Stimulated activated naive B cell treated with anti-CD40 and anti-IgM and Interleukin-4, amounts not matched to agents 10 μg/mL and 1 μg/mL and 100 μg/mL, for 72 hours (primary cell): ENCODE results near the gene OVOL1.

Source experiments
- ATAC-seq, 2 donors: fragments of 150-1000 bp; cut with Tn5 transposase; replicated peaks; 2 replicates each; pipeline ENCODE4 v1.10.0; 2021; ENCODE audit warnings: moderate library complexity in 1 of 2
- DNase-seq: peaks from one replicate; pipeline ENCODE4 v3.0.0; 2021
- H3K27ac Mint-ChIP-seq: one replicate; pipeline ENCODE4 v1.8.0; 2022; ENCODE audit warnings: mild to moderate bottlenecking, mixed read lengths
- H3K27me3 Mint-ChIP-seq, 2 donors: one replicate each; pipeline ENCODE4 v1.8.0; 2022; ENCODE audit warnings: mixed read lengths in 2 of 2
- H3K36me3 Mint-ChIP-seq, 2 donors: one replicate each; pipeline ENCODE4 v1.8.0; 2022; ENCODE audit warnings: mixed read lengths in 2 of 2, mild to moderate bottlenecking in 1 of 2
- H3K4me1 Mint-ChIP-seq, 2 donors: one replicate each; pipeline ENCODE4 v1.8.0; 2022; ENCODE audit warnings: mixed read lengths in 2 of 2, mild to moderate bottlenecking in 1 of 2
- H3K4me3 Mint-ChIP-seq, 2 donors: one replicate each; pipeline ENCODE4 v1.8.0; 2022; ENCODE audit warnings: mild to moderate bottlenecking in 2 of 2, mixed read lengths in 2 of 2, moderate library complexity in 1 of 2
- H3K9me3 Mint-ChIP-seq, 2 donors: one replicate each; pipeline ENCODE4 v1.8.0; 2022; ENCODE audit warnings: mixed read lengths in 2 of 2, mild to moderate bottlenecking in 1 of 2

Gene OVOL1

DNA sequence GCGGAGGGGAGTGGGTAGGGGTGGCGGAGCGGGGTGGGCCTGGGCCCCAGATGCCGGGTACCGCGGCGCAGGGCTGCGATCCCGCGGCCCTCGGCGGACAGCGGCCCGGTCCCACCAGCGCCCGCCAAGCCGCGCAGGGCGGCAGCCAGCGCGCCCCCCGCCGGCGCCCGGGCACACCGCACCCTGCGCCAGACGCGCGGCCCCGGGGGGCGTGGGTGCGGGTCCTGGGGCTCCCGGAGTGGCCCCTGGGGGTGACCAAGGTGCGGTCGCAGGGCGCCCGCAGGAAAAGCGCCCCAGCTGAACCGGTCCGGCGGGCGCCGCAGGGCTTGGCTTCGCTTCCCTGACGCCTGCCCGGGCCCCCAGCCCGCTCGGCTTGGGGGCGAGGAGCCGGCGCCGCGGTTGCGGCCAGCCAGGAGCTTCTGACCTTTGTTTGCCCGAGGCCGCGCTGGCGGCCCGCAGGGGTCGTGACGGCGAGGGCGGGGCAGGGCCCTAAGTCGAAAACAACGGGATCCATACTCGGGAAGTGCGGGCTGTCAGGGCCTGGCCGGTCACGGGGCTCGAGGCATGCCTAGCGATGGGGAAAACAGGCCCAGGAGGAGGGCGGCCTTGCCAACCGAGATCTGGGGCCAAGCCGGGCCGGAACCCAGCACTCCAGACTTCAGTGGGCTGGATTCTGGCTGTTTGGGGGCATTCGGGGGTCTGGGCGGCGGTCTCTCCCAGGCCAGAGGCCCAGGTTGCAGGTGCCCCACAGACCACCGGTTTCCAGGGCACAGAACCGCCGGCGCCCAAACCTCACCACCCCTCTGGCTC, 5.5 kb upstream of the OVOL1 start:
- H3K27ac Mint-ChIP-seq: peak overlapping the region; percentile 31
- H3K4me1 Mint-ChIP-seq: peaks cover 22 to 28% of the 10 kb centered on the region in 2 donors
- H3K9me3 Mint-ChIP-seq: no peaks in the 10 kb centered on the region
- ATAC-seq (peak; percentile 51 to 52), DNase-seq (no peak)
- H3K4me3 Mint-ChIP-seq: peak overlapping the region in 1 of 2 donors; percentile 64
- peaks cover 9 to 23% of the 10 kb centered on the region in 2 donors for H3K36me3 Mint-ChIP-seq
- H3K27me3 Mint-ChIP-seq: peaks cover 6 to 17% of the 10 kb centered on the region in 2 donors

DNA sequence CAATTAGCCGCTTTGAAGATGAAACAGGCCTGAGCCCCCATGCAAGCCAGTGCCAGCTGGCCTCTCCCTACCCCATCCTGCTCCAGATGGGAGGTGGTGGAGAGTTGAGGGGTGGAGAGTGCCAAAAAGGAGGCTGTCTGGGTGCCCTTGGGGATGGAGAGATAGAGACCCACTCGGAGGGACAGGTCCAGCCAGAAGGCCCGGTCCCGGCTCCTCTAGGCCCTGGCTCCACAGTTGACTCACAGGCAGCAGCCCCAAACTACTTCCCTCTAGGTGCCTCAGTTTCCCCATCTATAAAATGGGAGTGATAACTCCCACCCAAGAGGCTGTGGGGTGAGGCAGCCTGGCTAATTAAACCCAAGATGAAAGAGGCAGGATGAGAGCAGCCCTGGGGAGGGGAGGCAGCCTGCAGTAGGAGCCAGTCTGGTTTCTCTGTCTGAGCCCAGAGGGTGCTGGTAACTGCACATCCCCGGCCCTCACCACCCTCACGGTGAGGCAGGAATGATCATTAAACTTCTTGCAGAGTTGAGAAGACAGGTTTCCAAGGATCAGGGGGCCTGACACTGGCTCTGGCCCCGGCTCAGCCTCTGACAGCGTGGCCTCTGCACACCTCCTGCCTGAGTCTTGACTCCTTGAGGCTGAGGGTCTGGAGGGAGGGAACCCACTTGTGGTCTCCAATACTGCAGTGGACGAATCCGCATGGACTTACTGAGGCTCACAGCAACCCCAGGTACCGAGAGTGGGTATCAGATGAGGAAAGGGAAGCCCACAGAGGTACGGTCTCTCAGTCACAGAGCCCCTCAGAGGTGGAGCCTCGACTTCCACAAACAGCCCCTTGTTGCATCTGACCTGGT, 4.7 kb upstream of the OVOL1 start:
- H3K4me1 Mint-ChIP-seq: peaks cover 17 to 23% of the 10 kb centered on the region in 2 donors
- H3K36me3 Mint-ChIP-seq: peaks cover 10 to 15% of the 10 kb centered on the region in 2 donors
- peaks cover 11 to 22% of the 10 kb centered on the region in 2 donors for H3K27me3 Mint-ChIP-seq
- no peaks in the 10 kb centered on the region for H3K9me3 Mint-ChIP-seq
- no peak for ATAC-seq
- peak overlapping the region in 1 of 2 donors; percentile 28 for H3K4me3 Mint-ChIP-seq
- DNase-seq: no peak
- peak overlapping the region; percentile 31 for H3K27ac Mint-ChIP-seq

DNA sequence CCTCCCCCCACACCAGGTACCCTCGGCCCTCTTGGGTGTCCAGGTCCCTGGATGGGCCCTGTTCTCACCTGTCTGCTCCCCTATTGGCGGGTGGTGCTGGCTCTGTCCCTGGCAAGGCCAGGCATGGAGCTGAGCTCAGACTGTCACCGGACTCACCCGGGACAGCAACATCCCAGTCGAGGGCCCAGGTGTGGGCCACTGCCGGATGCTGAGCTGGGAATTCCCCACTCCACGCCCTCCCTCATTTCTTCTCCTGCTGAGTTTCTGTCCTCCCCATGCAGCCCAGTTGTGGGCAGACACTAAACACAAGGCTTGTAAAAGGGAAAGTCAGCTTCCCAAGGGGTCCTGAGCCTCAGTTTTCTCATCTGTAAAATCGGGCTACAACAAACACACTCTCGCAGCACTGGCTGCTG, 4.0 kb upstream of the OVOL1 start:
- Mint-ChIP-seq H3K27ac (peak overlapping the region; percentile 49), H3K4me3 (no peak overlapping the region), H3K4me1 (peaks cover 18 to 22% of the 10 kb centered on the region in 2 donors), H3K27me3 (peaks cover 12 to 25% of the 10 kb centered on the region in 2 donors), H3K9me3 (no peaks in the 10 kb centered on the region), H3K36me3 (peaks cover 10 to 12% of the 10 kb centered on the region in 2 donors)
- DNase-seq: no peak
- ATAC-seq: no peak

GRCh38 chr11:65785319-65786007, 1.4 kb upstream of the OVOL1 start:
- H3K9me3 Mint-ChIP-seq: no peaks in the 10 kb centered on the region
- H3K4me3 Mint-ChIP-seq: peak overlapping the region; percentile 66 to 67
- peak overlapping the region; percentile 83 for H3K27ac Mint-ChIP-seq
- peaks cover 34 to 51% of the 10 kb centered on the region in 2 donors for H3K27me3 Mint-ChIP-seq
- ATAC-seq (no peak), DNase-seq (no peak)
- peaks cover 0 to 2% of the 10 kb centered on the region in 2 donors for H3K36me3 Mint-ChIP-seq
- H3K4me1 Mint-ChIP-seq: peaks cover 17 to 21% of the 10 kb centered on the region in 2 donors

DNA sequence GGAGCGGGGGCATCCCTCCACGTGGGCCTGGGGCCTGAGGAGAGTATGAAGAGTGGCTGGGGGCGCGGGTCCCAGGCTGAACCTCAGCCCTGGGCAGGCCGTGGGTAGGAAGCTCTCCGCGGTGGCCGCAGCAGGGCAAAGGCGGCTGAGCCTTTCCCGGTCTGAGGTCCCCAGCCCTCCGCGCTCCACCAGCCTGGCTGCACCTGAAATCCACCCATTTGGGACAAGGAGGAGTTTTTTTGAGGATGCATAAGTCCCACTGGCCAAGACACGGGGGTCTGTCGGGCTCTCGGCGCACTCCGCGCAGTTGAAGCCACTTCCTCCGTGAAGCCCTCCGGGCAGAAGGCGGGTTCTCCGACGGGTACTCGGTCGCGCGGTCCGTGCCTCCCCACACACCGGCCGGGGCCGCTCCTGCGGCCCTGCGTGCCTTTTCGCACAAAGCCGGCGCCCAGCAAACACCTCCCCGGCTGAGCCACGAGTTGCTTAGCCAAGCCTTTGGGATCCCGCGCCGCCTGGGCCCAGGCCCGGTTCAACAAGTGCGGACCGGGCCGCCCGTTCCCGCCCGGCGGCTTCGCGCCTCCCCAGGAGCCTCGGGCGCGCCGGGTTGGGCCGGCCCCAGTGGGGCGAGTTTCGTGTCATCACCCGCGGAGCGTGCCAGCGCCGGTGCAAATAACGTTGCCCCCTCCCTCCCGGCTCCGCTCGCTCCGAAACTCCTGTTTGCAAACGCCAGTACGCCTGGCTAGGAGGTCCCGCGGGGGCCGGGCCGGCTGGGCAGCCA, 666 bp upstream of the OVOL1 start:
- Mint-ChIP-seq H3K4me1 (peaks cover 19 to 24% of the 10 kb centered on the region in 2 donors), H3K9me3 (no peaks in the 10 kb centered on the region), H3K36me3 (peaks cover 0 to 2% of the 10 kb centered on the region in 2 donors), H3K27ac (peak overlapping the region; percentile 83), H3K4me3 (peak overlapping the region; percentile 66 to 67), H3K27me3 (peaks cover 40 to 55% of the 10 kb centered on the region in 2 donors)
- DNase-seq: no peak
- no peak for ATAC-seq

- DNase-seq (no peak), ATAC-seq (peak in 1 of 2 donors; percentile 15)
- peak overlapping the region; percentile 72 to 81 for H3K4me3 Mint-ChIP-seq
- H3K27me3 Mint-ChIP-seq: peaks cover 40 to 55% of the 10 kb centered on the region in 2 donors
- peak overlapping the region; percentile 90 for H3K27ac Mint-ChIP-seq
- peaks cover 0 to 2% of the 10 kb centered on the region in 2 donors for H3K36me3 Mint-ChIP-seq
- H3K4me1 Mint-ChIP-seq: peaks cover 28 to 36% of the 10 kb centered on the region in 2 donors
- no peaks in the 10 kb centered on the region for H3K9me3 Mint-ChIP-seq
Measured at GRCh38 chr11:65787649-65788622, 1.1 kb downstream of the OVOL1 start.

DNA sequence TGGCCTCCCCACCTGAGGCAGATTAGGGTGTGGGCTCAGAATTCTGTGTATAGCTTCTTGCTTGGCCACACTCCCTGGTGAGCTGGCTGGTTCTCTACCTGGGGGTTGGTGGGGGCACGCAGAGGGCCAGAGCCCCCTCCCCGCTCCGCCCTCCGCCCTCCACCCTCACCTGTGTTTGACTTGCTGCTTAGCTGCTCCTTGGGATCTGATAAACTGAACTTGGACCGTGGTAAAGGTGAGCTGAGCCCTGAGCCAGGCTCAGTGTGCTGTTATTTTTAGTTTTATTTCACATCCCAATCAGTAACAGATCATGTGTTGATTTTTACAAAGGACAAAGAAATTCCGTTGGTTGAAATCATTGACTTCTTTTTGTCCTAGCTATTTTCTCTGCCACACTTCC, 2.0 kb downstream of the OVOL1 start:
- peaks cover 28 to 36% of the 10 kb centered on the region in 2 donors for H3K4me1 Mint-ChIP-seq
- DNase-seq (no peak), ATAC-seq (no peak)
- peaks cover 40 to 54% of the 10 kb centered on the region in 2 donors for H3K27me3 Mint-ChIP-seq
- peaks cover 0 to 2% of the 10 kb centered on the region in 2 donors for H3K36me3 Mint-ChIP-seq
- H3K9me3 Mint-ChIP-seq: no peaks in the 10 kb centered on the region
- H3K27ac Mint-ChIP-seq: no peak overlapping the region
- H3K4me3 Mint-ChIP-seq: no peak overlapping the region

DNA sequence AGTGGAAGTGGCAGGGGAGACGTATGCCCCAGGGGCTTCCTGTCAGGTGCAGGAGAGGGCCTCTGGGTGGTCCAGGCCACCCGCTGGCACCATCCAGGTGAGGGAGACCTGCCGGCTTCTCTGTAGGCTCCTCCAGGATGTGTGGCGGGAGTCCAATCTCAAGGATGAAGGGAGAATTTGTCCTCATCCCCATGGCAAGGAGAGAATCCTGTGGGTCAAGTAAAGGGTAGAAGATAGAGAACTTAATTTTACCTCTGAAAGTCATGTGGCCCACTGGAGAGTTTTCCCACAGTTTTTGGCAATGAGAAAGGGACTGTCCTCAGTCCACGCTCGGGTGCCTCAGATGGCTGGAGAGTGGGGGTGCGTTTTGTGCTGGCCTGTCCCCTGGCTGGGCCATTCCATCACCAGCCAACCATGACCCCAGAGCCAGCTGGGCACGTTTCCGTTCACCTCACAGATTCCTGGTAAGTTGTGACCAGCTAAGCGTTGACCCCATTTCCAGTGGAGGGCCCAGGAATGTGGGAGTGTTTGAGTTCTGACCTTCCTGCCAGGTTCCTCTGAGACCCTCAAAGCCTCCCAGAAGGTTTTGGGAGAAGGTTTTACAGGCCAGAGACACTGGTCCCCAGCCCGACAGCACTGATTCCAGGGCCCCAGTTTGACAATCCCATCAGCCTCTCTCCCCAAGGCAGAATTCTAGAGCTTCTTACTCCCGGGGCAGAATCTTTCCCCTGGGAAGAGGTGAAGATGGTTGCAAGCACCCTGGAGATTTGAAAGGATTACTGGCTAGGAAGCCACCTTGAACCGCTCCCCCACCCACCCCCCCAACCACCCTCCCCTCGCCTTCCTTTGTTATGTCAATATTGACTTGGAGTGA, 2.6 kb downstream of the OVOL1 start:
- Mint-ChIP-seq H3K9me3 (no peaks in the 10 kb centered on the region), H3K4me1 (peaks cover 28 to 36% of the 10 kb centered on the region in 2 donors), H3K27ac (peak overlapping the region; percentile 47), H3K36me3 (peaks cover 0 to 2% of the 10 kb centered on the region in 2 donors), H3K27me3 (peaks cover 40 to 53% of the 10 kb centered on the region in 2 donors), H3K4me3 (no peak overlapping the region)
- no peak for ATAC-seq
- DNase-seq: no peak

DNA sequence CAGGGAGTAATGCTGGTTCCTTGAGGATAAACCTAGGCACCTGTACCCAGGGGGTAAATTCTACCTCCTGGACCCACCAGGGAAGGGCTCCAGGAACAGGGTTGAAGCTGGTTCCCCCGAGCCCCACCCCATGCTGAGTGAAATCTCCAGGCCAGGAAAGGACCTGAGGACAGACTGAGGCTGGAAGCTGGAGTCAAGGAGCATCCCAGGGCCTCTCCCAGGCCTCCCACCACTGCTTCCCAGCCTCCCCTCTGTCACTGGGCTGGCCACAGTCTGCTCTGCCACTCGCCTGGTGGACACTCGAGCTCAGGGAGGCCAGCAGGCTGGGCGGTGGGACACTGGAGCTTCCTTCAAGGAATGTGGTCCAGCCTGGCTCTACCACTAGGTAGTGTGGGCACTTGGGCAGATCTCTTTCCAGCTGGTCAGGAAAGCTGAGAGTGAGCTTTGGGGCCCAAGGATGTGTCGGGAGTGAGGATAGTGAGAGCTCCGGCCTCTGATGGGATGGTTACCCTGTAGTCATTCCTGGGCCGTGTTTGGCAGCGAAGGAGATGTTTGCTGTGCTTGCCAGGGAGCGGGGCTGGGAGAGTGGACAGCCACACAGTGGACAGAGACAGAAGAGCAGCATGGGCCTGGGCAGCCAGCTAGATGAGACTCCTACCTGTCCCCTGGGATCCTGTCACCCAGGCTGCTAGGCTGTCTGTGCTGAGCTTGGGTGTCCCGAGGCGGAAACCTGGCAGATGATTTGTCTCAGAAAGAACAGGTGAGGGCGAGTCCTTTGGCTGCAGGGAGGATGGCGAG, 3.4 kb downstream of the OVOL1 start:
- DNase-seq (no peak), ATAC-seq (no peak)
- Mint-ChIP-seq H3K27ac (peak overlapping the region; percentile 68), H3K9me3 (no peaks in the 10 kb centered on the region), H3K4me3 (no peak overlapping the region), H3K4me1 (peaks cover 28 to 36% of the 10 kb centered on the region in 2 donors), H3K36me3 (peaks cover 0 to 2% of the 10 kb centered on the region in 2 donors), H3K27me3 (peaks cover 46 to 57% of the 10 kb centered on the region in 2 donors)

DNA sequence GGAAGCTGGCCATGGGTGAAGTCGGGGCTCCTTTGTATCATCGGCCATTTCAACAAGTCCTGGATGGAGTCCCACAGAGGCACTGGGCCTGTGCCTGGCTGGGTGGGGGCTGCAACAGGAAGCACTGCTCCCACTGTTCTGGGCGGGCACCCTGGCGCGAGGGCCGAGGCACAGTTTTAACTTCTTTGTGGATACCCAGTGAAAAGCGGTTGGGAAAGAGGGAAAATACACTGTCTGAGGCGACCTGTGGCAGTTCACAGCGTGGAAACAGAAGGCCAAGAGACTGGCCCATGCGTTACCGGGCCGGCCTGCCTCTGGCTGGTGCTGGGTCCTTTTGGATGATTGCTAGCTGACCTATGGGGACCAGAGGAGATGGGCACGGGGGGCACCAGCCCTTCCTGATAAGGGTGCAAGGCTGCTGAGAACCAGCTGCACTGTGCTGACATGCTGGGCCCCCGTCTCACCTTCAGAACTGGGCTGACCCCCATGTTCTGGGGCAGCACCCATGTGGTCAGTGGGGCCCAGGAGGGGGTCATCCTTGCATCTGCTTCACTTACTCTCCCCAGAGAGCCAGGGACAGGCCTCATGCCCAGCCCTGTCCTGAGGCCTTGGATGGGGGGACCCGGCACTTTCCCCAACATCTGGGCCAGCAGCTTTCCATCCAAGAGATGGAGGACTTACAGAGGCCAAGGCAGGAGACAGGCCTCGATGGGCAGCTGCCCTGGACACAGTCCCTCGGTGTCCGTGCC, 4.2 kb downstream of the OVOL1 start:
- peaks cover 43 to 52% of the 10 kb centered on the region in 2 donors for H3K27me3 Mint-ChIP-seq
- no peak overlapping the region for H3K4me3 Mint-ChIP-seq
- H3K27ac Mint-ChIP-seq: peak overlapping the region; percentile 56
- peaks cover 21 to 36% of the 10 kb centered on the region in 2 donors for H3K4me1 Mint-ChIP-seq
- DNase-seq (no peak), ATAC-seq (no peak)
- peaks cover 0 to 2% of the 10 kb centered on the region in 2 donors for H3K36me3 Mint-ChIP-seq
- no peaks in the 10 kb centered on the region for H3K9me3 Mint-ChIP-seq
